CD4-positive, alpha-beta T cell treated with Interleukin-15 for 4 hours (primary cell): ENCODE data around the gene KIAA0319L.

Experiments used
- DNase-seq: peaks from one replicate; pipeline ENCODE4 v3.0.0-alpha.2; 2020; ENCODE audit warnings: low spot score

KIAA0319L gene

GRCh38 chr1:35563166-35563565, 6.0 kb upstream of the KIAA0319L start:
- no peak for DNase-seq

GRCh38 chr1:35561972-35562680, 4.9 kb upstream of the KIAA0319L start:
- no peak for DNase-seq

GRCh38 chr1:35561297-35561971, 4.2 kb upstream of the KIAA0319L start:
- no peak for DNase-seq

GRCh38 chr1:35560256-35561225, 3.3 kb upstream of the KIAA0319L start:
- DNase-seq: no peak

- DNase-seq: peak; percentile 38
Observed at GRCh38 chr1:35559317-35559944, 2.2 kb upstream of the KIAA0319L start.

GRCh38 chr1:35558374-35559316, 1.4 kb upstream of the KIAA0319L start:
- no peak for DNase-seq

- peak; percentile 94 for DNase-seq
Observed at GRCh38 chr1:35557611-35558373, 589 bp upstream of the KIAA0319L start, which contains the start of gene NCDN. NCDN (plus strand) TSS chr1:35557799; CDS start chr1:35558191, 392 bp downstream.

GRCh38 chr1:35556484-35557117, 602 bp downstream of the KIAA0319L start:
- no peak for DNase-seq

GRCh38 chr1:35555601-35556477, 1.4 kb downstream of the KIAA0319L start:
- DNase-seq: no peak

- DNase-seq: no peak
Observed at GRCh38 chr1:35555212-35555584, 2.0 kb downstream of the KIAA0319L start.

GRCh38 chr1:35554266-35555211, 2.7 kb downstream of the KIAA0319L start:
- DNase-seq: no peak

GRCh38 chr1:35553851-35554250, 3.4 kb downstream of the KIAA0319L start:
- no peak for DNase-seq

GRCh38 chr1:35546614-35547013, 10.6 kb downstream of the KIAA0319L start:
- DNase-seq: no peak

GRCh38 chr1:35544976-35545375, 12.2 kb downstream of the KIAA0319L start:
- DNase-seq: peak; percentile 70

- peak; percentile 11 for DNase-seq
Observed at GRCh38 chr1:35539824-35540261, 17.4 kb downstream of the KIAA0319L start.

GRCh38 chr1:35539073-35539823, 18.0 kb downstream of the KIAA0319L start:
- peak; percentile 38 for DNase-seq

- no peak for DNase-seq
Observed at GRCh38 chr1:35537806-35538205, 19.4 kb downstream of the KIAA0319L start.
